Measurements from ENCODE around the gene NOP9.

Gene NOP9

GRCh38 chr14:24271134-24271833 is 28.4 kb upstream of the NOP9 start, which contains the start of gene RABGGTA:
Gene RABGGTA (minus strand): TSS chr14:24271597. CDS start chr14:24271115, 482 bp downstream.
- peaks cover 12% of the 10 kb centered on the region for H3K36me3 Mint-ChIP-seq (ENCODE audit: low read depth)

GRCh38 chr14:24271834-24272263 is 27.8 kb upstream of the NOP9 start:
- Mint-ChIP-seq H3K4me3 (peak overlapping the region; percentile 87), H3K27me3 (no peaks in the 10 kb centered on the region), H3K4me1 (peaks cover 48% of the 10 kb centered on the region), H3K9me3 (no peaks in the 10 kb centered on the region), H3K36me3 (ENCODE audit: low read depth) (peaks cover 6% of the 10 kb centered on the region), H3K27ac (peak overlapping the region; percentile 95)
- no peak for DNase-seq
- ATAC-seq, result no peak

More at GRCh38 chr14:24271134-24271833, 28.4 kb upstream of the NOP9 start, which contains the start of gene RABGGTA:
- DNase-seq, result peak; percentile 89
- ATAC-seq, result peak; percentile 88
- Mint-ChIP-seq H3K4me3 (peak within 1 kb of the TSS; percentile 87), H3K9me3 (no peaks in the 10 kb centered on the region), H3K4me1 (peaks cover 45% of the 10 kb centered on the region), H3K27ac (peak within 1 kb of the TSS; percentile 95), H3K27me3 (no peaks in the 10 kb centered on the region)

GRCh38 chr14:24272467-24272866 is 27.2 kb upstream of the NOP9 start:
- H3K27me3 Mint-ChIP-seq, result no peaks in the 10 kb centered on the region
- ATAC-seq, result no peak
- peaks cover 53% of the 10 kb centered on the region for H3K4me1 Mint-ChIP-seq

GRCh38 chr14:24273422-24273998 is 26.1 kb upstream of the NOP9 start:
- DNase-seq (no peak), ATAC-seq (no peak)
- Mint-ChIP-seq H3K27me3 (no peaks in the 10 kb centered on the region), H3K36me3 (ENCODE audit: low read depth) (peaks cover 4% of the 10 kb centered on the region), H3K27ac (peak overlapping the region; percentile 82), H3K9me3 (peaks cover 3% of the 10 kb centered on the region), H3K4me1 (peaks cover 64% of the 10 kb centered on the region), H3K4me3 (no peak overlapping the region)

More at GRCh38 chr14:24272467-24272866, 27.2 kb upstream of the NOP9 start:
- Mint-ChIP-seq H3K4me3 (peak overlapping the region; percentile 87), H3K36me3 (ENCODE audit: low read depth) (peaks cover under 1% of the 10 kb centered on the region), H3K9me3 (no peaks in the 10 kb centered on the region), H3K27ac (peak overlapping the region; percentile 95)
- no peak for DNase-seq

- Mint-ChIP-seq H3K9me3 (peaks cover 5% of the 10 kb centered on the region), H3K36me3 (ENCODE audit: low read depth) (peaks cover 6% of the 10 kb centered on the region), H3K27me3 (no peaks in the 10 kb centered on the region), H3K27ac (peak overlapping the region; percentile 82), H3K4me3 (peak overlapping the region; percentile 41), H3K4me1 (peaks cover 70% of the 10 kb centered on the region)
- ATAC-seq (peak; percentile 67), DNase-seq (peak; percentile 45)
Measured at GRCh38 chr14:24274101-24274543, 25.5 kb upstream of the NOP9 start.

- no peak for DNase-seq
- Mint-ChIP-seq H3K27me3 (no peaks in the 10 kb centered on the region), H3K4me1 (peaks cover 70% of the 10 kb centered on the region), H3K36me3 (ENCODE audit: low read depth) (peaks cover 6% of the 10 kb centered on the region), H3K27ac (peak overlapping the region; percentile 19), H3K9me3 (peaks cover 5% of the 10 kb centered on the region), H3K4me3 (no peak overlapping the region)
- no peak for ATAC-seq
Measured at GRCh38 chr14:24277071-24277470, 22.6 kb upstream of the NOP9 start.

GRCh38 chr14:24277606-24278321 is 21.9 kb upstream of the NOP9 start:
- Mint-ChIP-seq H3K27ac (peak overlapping the region; percentile 76), H3K9me3 (peaks cover 5% of the 10 kb centered on the region), H3K4me3 (no peak overlapping the region), H3K27me3 (no peaks in the 10 kb centered on the region), H3K36me3 (ENCODE audit: low read depth) (peaks cover 6% of the 10 kb centered on the region), H3K4me1 (peaks cover 64% of the 10 kb centered on the region)
- ATAC-seq, result no peak
- peak; percentile 23 for DNase-seq

GRCh38 chr14:24278424-24278823 is 21.2 kb upstream of the NOP9 start:
- Mint-ChIP-seq H3K4me3 (peak overlapping the region; percentile 24), H3K27me3 (no peaks in the 10 kb centered on the region), H3K9me3 (peaks cover 5% of the 10 kb centered on the region), H3K36me3 (ENCODE audit: low read depth) (peaks cover 6% of the 10 kb centered on the region), H3K27ac (peak overlapping the region; percentile 76), H3K4me1 (peaks cover 57% of the 10 kb centered on the region)
- no peak for ATAC-seq
- DNase-seq, result no peak

- peaks cover 6% of the 10 kb centered on the region for H3K36me3 Mint-ChIP-seq (ENCODE audit: low read depth)
- no peaks in the 10 kb centered on the region for H3K27me3 Mint-ChIP-seq
- peaks cover 5% of the 10 kb centered on the region for H3K9me3 Mint-ChIP-seq
- ATAC-seq, result peak; percentile 97
- peaks cover 47% of the 10 kb centered on the region for H3K4me1 Mint-ChIP-seq
- H3K27ac Mint-ChIP-seq, result peak overlapping the region; percentile 76
- peak overlapping the region; percentile 58 for H3K4me3 Mint-ChIP-seq
- DNase-seq, result peak; percentile 68
Measured at GRCh38 chr14:24279301-24280186, 20.1 kb upstream of the NOP9 start.

- H3K4me3 Mint-ChIP-seq, result no peak overlapping the region
- H3K9me3 Mint-ChIP-seq, result peaks cover 5% of the 10 kb centered on the region
- ATAC-seq, result no peak
- DNase-seq, result no peak
- no peaks in the 10 kb centered on the region for H3K27me3 Mint-ChIP-seq
- peaks cover 49% of the 10 kb centered on the region for H3K4me1 Mint-ChIP-seq
- no peak overlapping the region for H3K27ac Mint-ChIP-seq
- peaks cover 6% of the 10 kb centered on the region for H3K36me3 Mint-ChIP-seq (ENCODE audit: low read depth)
Measured at GRCh38 chr14:24280797-24281460, 18.7 kb upstream of the NOP9 start.

GRCh38 chr14:24281636-24282035 is 18.0 kb upstream of the NOP9 start:
- no peak for DNase-seq
- Mint-ChIP-seq H3K4me3 (no peak overlapping the region), H3K9me3 (peaks cover 5% of the 10 kb centered on the region), H3K27ac (peak overlapping the region; percentile 45), H3K27me3 (no peaks in the 10 kb centered on the region), H3K36me3 (ENCODE audit: low read depth) (peaks cover 6% of the 10 kb centered on the region), H3K4me1 (peaks cover 51% of the 10 kb centered on the region)
- ATAC-seq, result no peak

- DNase-seq (no peak), ATAC-seq (no peak)
- no peak overlapping the region for H3K27ac Mint-ChIP-seq
Measured at GRCh38 chr14:24282736-24283135, 16.9 kb upstream of the NOP9 start.

GRCh38 chr14:24283796-24284460 is 15.7 kb upstream of the NOP9 start:
- no peaks in the 10 kb centered on the region for H3K9me3 Mint-ChIP-seq
- DNase-seq, result no peak
- no peak overlapping the region for H3K4me3 Mint-ChIP-seq
- H3K36me3 Mint-ChIP-seq (ENCODE audit: low read depth), result peaks cover 3% of the 10 kb centered on the region
- H3K27ac Mint-ChIP-seq, result no peak overlapping the region
- H3K4me1 Mint-ChIP-seq, result peaks cover 41% of the 10 kb centered on the region
- peaks cover 3% of the 10 kb centered on the region for H3K27me3 Mint-ChIP-seq
- no peak for ATAC-seq

More at GRCh38 chr14:24282736-24283135, 16.9 kb upstream of the NOP9 start:
- Mint-ChIP-seq H3K4me3 (no peak overlapping the region), H3K27me3 (peaks cover 3% of the 10 kb centered on the region), H3K9me3 (peaks cover 5% of the 10 kb centered on the region), H3K4me1 (peaks cover 47% of the 10 kb centered on the region), H3K36me3 (ENCODE audit: low read depth) (peaks cover 6% of the 10 kb centered on the region)

Data from activated naive CD8-positive, alpha-beta T cell treated with anti-CD3 and anti-CD28 coated beads, Interleukin-2, amount 50 U/mL, for 24 hours (primary cell).